ENCODE results near the gene GRPR. TPM values are rescaled to one million over a fixed set of nuclear protein-coding genes. Genes with fewer than 3 reads are reported as not detected.

Gene GRPR
- total RNA-seq, result under 1 TPM in 1 of 4 donors, not detected in 3; 0.67 TPM

GRCh38 chrX:16123222-16123786, at the start of gene GRPR:
Gene GRPR (plus strand): TSS chrX:16123565. CDS start chrX:16123954, 389 bp downstream.
- Histone ChIP-seq H3K27me3 (no peaks in the 10 kb centered on the region), H3K36me3 (no peaks in the 10 kb centered on the region), H3K4me3 (replicated peaks in 1 of 3) (no peak within 1 kb of the TSS), H3K9me3 (no peaks in the 10 kb centered on the region), H3K4me1 (no peaks in the 10 kb centered on the region), H3K27ac (no peak within 1 kb of the TSS)
- 0 to 3% methylated on average over 1 to 6 of the region's 6 CpGs for WGBS, 2 donors
- no peak for TF ChIP-seq POLR2A (IDR thresholded peaks at IDR 0.05)
- TF ChIP-seq, protein P1, sequence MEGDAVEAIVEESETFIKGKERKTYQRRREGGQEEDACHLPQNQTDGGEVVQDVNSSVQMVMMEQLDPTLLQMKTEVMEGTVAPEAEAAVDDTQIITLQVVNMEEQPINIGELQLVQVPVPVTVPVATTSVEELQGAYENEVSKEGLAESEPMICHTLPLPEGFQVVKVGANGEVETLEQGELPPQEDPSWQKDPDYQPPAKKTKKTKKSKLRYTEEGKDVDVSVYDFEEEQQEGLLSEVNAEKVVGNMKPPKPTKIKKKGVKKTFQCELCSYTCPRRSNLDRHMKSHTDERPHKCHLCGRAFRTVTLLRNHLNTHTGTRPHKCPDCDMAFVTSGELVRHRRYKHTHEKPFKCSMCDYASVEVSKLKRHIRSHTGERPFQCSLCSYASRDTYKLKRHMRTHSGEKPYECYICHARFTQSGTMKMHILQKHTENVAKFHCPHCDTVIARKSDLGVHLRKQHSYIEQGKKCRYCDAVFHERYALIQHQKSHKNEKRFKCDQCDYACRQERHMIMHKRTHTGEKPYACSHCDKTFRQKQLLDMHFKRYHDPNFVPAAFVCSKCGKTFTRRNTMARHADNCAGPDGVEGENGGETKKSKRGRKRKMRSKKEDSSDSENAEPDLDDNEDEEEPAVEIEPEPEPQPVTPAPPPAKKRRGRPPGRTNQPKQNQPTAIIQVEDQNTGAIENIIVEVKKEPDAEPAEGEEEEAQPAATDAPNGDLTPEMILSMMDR (IDR thresholded peaks at IDR 0.05), result peak in 5 of 6 experiments; percentile 37 to 61 (median 52)
- intact Hi-C loops (cut with DNase I), result no loop called here
- DNase-seq, result peak; percentile 72 to 76

DNA sequence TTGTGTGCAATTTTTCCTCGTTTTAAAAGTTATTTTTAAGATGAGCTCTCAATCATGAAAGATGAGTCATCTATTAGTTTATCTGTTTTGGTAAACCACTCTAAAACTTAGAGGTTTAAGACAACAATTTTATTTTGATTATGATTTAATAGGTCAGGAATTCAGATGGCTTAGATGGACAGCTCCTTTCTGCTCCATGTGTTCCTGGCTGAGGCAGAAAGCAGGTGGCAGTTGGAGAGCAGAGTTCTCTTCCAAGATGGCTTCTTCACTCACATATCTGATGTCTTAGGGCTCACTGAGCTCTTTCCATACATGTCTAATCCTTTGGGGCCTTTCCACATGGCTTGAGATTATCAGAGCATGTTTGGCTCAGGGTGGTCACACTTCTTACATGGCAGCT, 48.3 kb upstream of the GRPR start:
- intact Hi-C loops (cut with DNase I), result no loop called here
- Histone ChIP-seq H3K4me1 (no peaks in the 10 kb centered on the region), H3K27ac (no peak overlapping the region), H3K36me3 (no peaks in the 10 kb centered on the region), H3K9me3 (no peaks in the 10 kb centered on the region), H3K4me3 (replicated peaks in 1 of 3) (no peak overlapping the region), H3K27me3 (no peaks in the 10 kb centered on the region)
- no peak for DNase-seq
- no peak for TF ChIP-seq POLR2A (IDR thresholded peaks at IDR 0.05)
- WGBS, 2 donors, result 68 to 76% methylated on average over 1 of the region's 1 CpG

GRCh38 chrX:16076834-16077233, 46.5 kb upstream of the GRPR start:
- Histone ChIP-seq H3K27me3 (no peaks in the 10 kb centered on the region), H3K36me3 (no peaks in the 10 kb centered on the region), H3K4me3 (replicated peaks in 1 of 3) (no peak overlapping the region), H3K27ac (no peak overlapping the region), H3K4me1 (no peaks in the 10 kb centered on the region), H3K9me3 (no peaks in the 10 kb centered on the region)
- TF ChIP-seq, protein P1 (IDR thresholded peaks at IDR 0.05), result no peak
- no peak for TF ChIP-seq POLR2A (IDR thresholded peaks at IDR 0.05)
- DNase-seq, result no peak
- WGBS, 2 donors, result 69 to 75% methylated on average over 2 of the region's 2 CpGs
- intact Hi-C loops (cut with DNase I), result no loop called here

DNA sequence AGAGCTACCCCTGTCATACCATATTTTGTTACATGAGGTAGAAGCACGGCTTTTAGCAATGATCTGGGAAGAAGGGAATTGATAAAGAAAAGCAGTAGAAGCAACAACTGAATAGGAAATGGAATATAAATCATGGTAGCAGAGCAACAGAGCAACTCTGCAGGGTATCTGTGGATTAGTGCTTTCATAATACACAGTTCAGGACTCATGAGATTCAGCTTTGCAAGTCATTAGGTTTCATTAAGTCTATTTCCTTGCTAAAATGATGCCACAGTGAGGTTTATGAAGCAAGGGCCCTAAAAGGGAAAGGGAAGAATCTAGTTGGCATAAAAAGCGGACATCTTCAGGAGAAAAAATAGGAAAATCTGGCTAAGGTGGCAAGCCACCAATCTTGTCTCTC, 45.6 kb upstream of the GRPR start:
- Histone ChIP-seq H3K36me3 (no peaks in the 10 kb centered on the region), H3K27me3 (no peaks in the 10 kb centered on the region), H3K9me3 (no peaks in the 10 kb centered on the region), H3K4me3 (replicated peaks in 1 of 3) (no peak overlapping the region), H3K27ac (no peak overlapping the region), H3K4me1 (no peaks in the 10 kb centered on the region)
- 83 to 88% methylated on average over 2 of the region's 2 CpGs for WGBS, 2 donors
- intact Hi-C loops (cut with DNase I), result no loop called here
- no peak for DNase-seq
- TF ChIP-seq POLR2A (IDR thresholded peaks at IDR 0.05), result no peak
- TF ChIP-seq, protein P1 (IDR thresholded peaks at IDR 0.05), result no peak

DNA sequence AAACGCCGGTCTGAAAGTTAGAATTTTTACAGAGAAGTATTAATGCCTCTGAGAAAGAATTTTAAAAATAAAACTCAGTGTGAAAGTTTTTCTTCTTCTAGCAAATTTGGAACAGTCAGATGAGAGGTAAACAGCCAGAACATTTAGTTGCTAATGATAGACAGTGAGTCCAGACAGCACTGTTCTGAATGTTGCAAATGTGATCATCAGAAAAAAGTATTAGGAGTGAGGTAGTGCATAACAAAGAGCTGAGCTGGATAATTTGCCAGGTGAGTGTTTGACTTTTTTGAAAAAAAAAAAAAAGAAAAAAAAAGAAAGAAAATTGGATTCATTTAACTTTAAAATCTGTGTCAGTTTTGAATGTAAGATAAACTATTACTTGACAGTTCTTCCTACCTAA, 42.0 kb upstream of the GRPR start:
- intact Hi-C loops (cut with DNase I), result no loop called here
- Histone ChIP-seq H3K4me3 (replicated peaks in 1 of 3) (no peak overlapping the region), H3K36me3 (no peaks in the 10 kb centered on the region), H3K4me1 (no peaks in the 10 kb centered on the region), H3K9me3 (no peaks in the 10 kb centered on the region), H3K27ac (no peak overlapping the region), H3K27me3 (no peaks in the 10 kb centered on the region)
- WGBS, 2 donors, result 87% methylated on average over 2 of the region's 2 CpGs
- no peak for DNase-seq
- TF ChIP-seq POLR2A (IDR thresholded peaks at IDR 0.05), result no peak
- TF ChIP-seq, protein P1 (IDR thresholded peaks at IDR 0.05), result no peak
